ENCODE data around the gene DOCK4. TPM values are rescaled to one million over a fixed set of nuclear protein-coding genes. Genes with fewer than 3 reads are reported as not detected.

DOCK4 gene
- total and polyA plus RNA-seq, 2 experiments from 2014 or later = 2.1 to 5.0 TPM

DNA sequence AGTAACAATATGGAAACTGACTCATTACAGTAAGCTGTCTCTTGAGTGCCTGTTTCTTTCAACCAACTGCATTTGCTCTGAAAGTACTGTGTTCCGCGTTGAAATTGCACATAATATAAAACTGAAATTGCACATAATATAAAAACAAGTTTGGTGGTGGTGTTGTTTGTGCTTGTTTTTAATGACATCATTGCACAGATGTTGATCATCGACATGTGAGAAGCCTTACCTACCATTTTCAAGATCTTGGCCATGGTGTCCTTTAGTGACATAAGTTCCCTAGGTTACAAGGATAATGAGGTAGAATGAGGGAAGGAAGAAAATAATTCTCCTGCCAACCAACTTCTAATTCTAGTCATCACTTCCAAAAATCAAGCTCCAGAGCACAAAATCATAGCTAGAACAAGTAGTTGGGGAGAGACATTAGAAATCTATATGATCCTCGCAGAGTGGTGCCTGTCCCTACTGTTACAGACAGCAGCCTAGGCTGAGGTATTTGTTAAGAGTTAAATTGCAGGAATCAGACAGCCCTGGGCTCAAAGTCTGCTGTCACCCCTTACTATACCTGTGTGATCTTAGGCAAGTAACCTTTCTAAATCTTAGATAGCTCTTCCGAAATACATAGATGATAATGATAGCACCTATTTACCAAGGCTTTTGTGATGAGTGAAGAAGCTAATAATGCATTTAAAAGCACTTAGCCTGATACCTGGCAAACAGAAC lies 29.3 kb downstream of the DOCK4 start:
- H3K4me2 ChIP-seq (ENCODE audit: unreplicated experiment) = no peak overlapping the region
- H3K4me3 ChIP-seq = no peak overlapping the region
- no peaks in the 10 kb centered on the region for H4K20me1 ChIP-seq (ENCODE audit: insufficient read depth)
- H2AFZ ChIP-seq = no peak overlapping the region
- 94 to 95% methylated on average over 5 of the region's 5 CpGs for WGBS, 2 experiments (ENCODE audit: low coverage in 1 of 2, low lambda C conversion rate in 2 of 2, missing lambda C conversion rate in 2 of 2)
- no peak for DNase-seq
- in situ Hi-C loops (cut with MboI) = no loop called here
- no peak for TF ChIP-seq EZH2 (IDR thresholded peaks at IDR 0.05; ENCODE audit: insufficient read depth, poor library complexity, severe bottlenecking)
- TF ChIP-seq EZH2phosphoT487 (IDR thresholded peaks at IDR 0.05; ENCODE audit: insufficient read depth, low read depth) = no peak
- no peaks in the 10 kb centered on the region for H3K9me2 ChIP-seq (ENCODE audit: insufficient read depth)
- no peaks in the 10 kb centered on the region for H3K9me3 ChIP-seq (ENCODE audit: low read depth)
- H3K36me3 ChIP-seq (ENCODE audit: low read depth) = no peaks in the 10 kb centered on the region
- H3K79me2 ChIP-seq (ENCODE audit: insufficient read depth) = no peaks in the 10 kb centered on the region
- H3K9ac ChIP-seq = no peak overlapping the region
- H3F3A ChIP-seq (ENCODE audit: insufficient read depth) = no peaks in the 10 kb centered on the region
- no peak overlapping the region for H3K27ac ChIP-seq
- no peaks in the 10 kb centered on the region for H3K27me3 ChIP-seq (replicated peaks; ENCODE audit: insufficient read depth)
- H3K4me1 ChIP-seq (ENCODE audit: insufficient read depth) = no peaks in the 10 kb centered on the region

DNA sequence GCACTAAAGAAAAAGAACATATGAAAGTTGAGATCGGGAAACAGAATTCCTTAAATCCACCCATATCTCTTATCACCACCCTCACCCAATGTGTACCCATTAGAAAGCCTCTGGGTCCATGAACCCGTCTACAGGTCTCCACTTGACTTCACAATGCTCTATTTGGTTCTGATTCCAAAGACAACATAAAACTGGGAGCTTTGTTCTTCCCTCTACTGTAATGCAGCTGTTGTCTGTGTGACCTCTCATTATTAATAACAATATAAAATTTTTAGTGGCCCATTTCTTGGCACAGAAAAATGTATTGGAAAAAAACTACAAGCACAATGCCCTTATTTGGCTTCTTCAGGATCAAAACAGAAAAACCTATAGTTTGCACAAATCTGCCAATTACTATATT lies 30.0 kb downstream of the DOCK4 start:
- Histone ChIP-seq H3K9ac (no peak overlapping the region), H3F3A (ENCODE audit: insufficient read depth) (no peaks in the 10 kb centered on the region), H3K79me2 (ENCODE audit: insufficient read depth) (no peaks in the 10 kb centered on the region), H4K20me1 (ENCODE audit: insufficient read depth) (no peaks in the 10 kb centered on the region), H3K9me2 (ENCODE audit: insufficient read depth) (no peaks in the 10 kb centered on the region), H2AFZ (no peak overlapping the region), H3K27ac (no peak overlapping the region), H3K4me2 (ENCODE audit: unreplicated experiment) (no peak overlapping the region), H3K4me3 (no peak overlapping the region), H3K36me3 (ENCODE audit: low read depth) (no peaks in the 10 kb centered on the region), H3K4me1 (ENCODE audit: insufficient read depth) (no peaks in the 10 kb centered on the region), H3K27me3 (replicated peaks; ENCODE audit: insufficient read depth) (no peaks in the 10 kb centered on the region), H3K9me3 (ENCODE audit: low read depth) (no peaks in the 10 kb centered on the region)
- TF ChIP-seq EZH2 (IDR thresholded peaks at IDR 0.05; ENCODE audit: insufficient read depth, poor library complexity, severe bottlenecking) (no peak), EZH2phosphoT487 (IDR thresholded peaks at IDR 0.05; ENCODE audit: insufficient read depth, low read depth) (no peak)
- WGBS, 2 experiments (ENCODE audit: low coverage in 1 of 2, low lambda C conversion rate in 2 of 2, missing lambda C conversion rate in 2 of 2) = 83 to 88% methylated on average over 2 of the region's 2 CpGs
- no peak for DNase-seq
- in situ Hi-C loops (cut with MboI) = no loop called here

DNA sequence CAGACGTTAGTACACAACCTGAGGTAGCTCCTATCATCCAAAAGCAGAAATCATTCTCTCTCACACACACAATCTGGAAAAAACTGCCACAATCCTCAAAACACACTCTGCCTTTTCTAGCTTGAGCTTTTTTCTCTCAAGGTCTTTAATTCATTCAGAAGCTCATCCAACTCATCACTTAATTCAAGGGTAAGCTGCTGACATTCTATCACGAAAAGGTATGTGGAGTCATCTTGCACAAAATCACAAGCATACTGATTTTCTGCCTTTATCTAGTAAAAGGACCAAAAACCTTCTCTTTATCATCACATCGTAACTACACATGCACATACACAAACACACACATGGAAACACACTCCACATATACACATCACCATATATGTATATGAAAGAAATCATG lies 32.0 kb downstream of the DOCK4 start:
- Histone ChIP-seq H3K27ac (no peak overlapping the region), H3K79me2 (ENCODE audit: insufficient read depth) (no peaks in the 10 kb centered on the region), H3K9me3 (ENCODE audit: low read depth) (no peaks in the 10 kb centered on the region), H3K4me2 (ENCODE audit: unreplicated experiment) (no peak overlapping the region), H3K27me3 (replicated peaks; ENCODE audit: insufficient read depth) (no peaks in the 10 kb centered on the region), H3K4me3 (no peak overlapping the region), H4K20me1 (ENCODE audit: insufficient read depth) (no peaks in the 10 kb centered on the region), H3K9ac (no peak overlapping the region), H3K9me2 (ENCODE audit: insufficient read depth) (no peaks in the 10 kb centered on the region), H3F3A (ENCODE audit: insufficient read depth) (no peaks in the 10 kb centered on the region), H2AFZ (no peak overlapping the region), H3K4me1 (ENCODE audit: insufficient read depth) (no peaks in the 10 kb centered on the region), H3K36me3 (ENCODE audit: low read depth) (no peaks in the 10 kb centered on the region)
- WGBS, 2 experiments (ENCODE audit: low coverage in 1 of 2, low lambda C conversion rate in 2 of 2, missing lambda C conversion rate in 2 of 2) = 87 to 91% methylated on average over 3 of the region's 3 CpGs
- TF ChIP-seq EZH2phosphoT487 (IDR thresholded peaks at IDR 0.05; ENCODE audit: insufficient read depth, low read depth) (no peak), EZH2 (IDR thresholded peaks at IDR 0.05; ENCODE audit: insufficient read depth, poor library complexity, severe bottlenecking) (no peak)
- no peak for DNase-seq
- in situ Hi-C loops (cut with MboI) = no loop called here

DNA sequence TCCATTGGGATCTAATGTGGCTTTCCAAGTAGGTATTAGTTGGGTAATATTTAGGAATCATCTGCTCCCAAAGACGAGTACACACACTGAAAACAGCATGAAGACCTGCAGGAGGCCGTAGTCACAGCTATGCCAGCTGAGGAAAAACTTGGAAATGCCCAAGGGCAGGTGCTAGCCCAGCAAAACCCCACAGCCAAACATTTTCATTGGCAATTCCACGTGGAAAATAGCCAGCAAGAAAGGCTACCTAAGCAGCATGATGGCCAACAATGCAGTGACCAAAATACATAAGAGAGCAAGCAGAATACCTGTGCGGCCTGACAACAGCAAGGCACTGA lies 32.7 kb downstream of the DOCK4 start:
- H4K20me1 ChIP-seq (ENCODE audit: insufficient read depth) = no peaks in the 10 kb centered on the region
- no peaks in the 10 kb centered on the region for H3K9me3 ChIP-seq (ENCODE audit: low read depth)
- H3K4me1 ChIP-seq (ENCODE audit: insufficient read depth) = no peaks in the 10 kb centered on the region
- peak overlapping the region; percentile 71 for H2AFZ ChIP-seq
- no peaks in the 10 kb centered on the region for H3F3A ChIP-seq (ENCODE audit: insufficient read depth)
- no peaks in the 10 kb centered on the region for H3K36me3 ChIP-seq (ENCODE audit: low read depth)
- no peaks in the 10 kb centered on the region for H3K79me2 ChIP-seq (ENCODE audit: insufficient read depth)
- no peak overlapping the region for H3K4me3 ChIP-seq
- TF ChIP-seq EZH2 (IDR thresholded peaks at IDR 0.05; ENCODE audit: insufficient read depth, poor library complexity, severe bottlenecking) = no peak
- TF ChIP-seq EZH2phosphoT487 (IDR thresholded peaks at IDR 0.05; ENCODE audit: insufficient read depth, low read depth) = no peak
- no peak overlapping the region for H3K4me2 ChIP-seq (ENCODE audit: unreplicated experiment)
- no peaks in the 10 kb centered on the region for H3K9me2 ChIP-seq (ENCODE audit: insufficient read depth)
- DNase-seq = no peak
- WGBS, 2 experiments (ENCODE audit: low coverage in 1 of 2, low lambda C conversion rate in 2 of 2, missing lambda C conversion rate in 2 of 2) = 69 to 80% methylated on average over 4 of the region's 4 CpGs
- no peak overlapping the region for H3K27ac ChIP-seq
- no peaks in the 10 kb centered on the region for H3K27me3 ChIP-seq (replicated peaks; ENCODE audit: insufficient read depth)
- in situ Hi-C loops (cut with MboI) = no loop called here
- H3K9ac ChIP-seq = no peak overlapping the region
